OCI-LY7 (cell line): ENCODE results near the gene ABHD16B.
"Not testable (repeated sequence)": the region's sequence is repeated elsewhere in the genome, so short reads cannot be mapped to it uniquely, and the experiment has no call there.

Source experiments
- CTCF ChIP-seq: fragments of 200-600 bp; sonication (generic); conservative IDR thresholded peaks from 2 replicates; pipeline ENCODE4 v1.5.1; 2014; ENCODE audit warnings: mild to moderate bottlenecking, antibody characterized with exemption, low read length, moderate library complexity, mixed read lengths
- EZH2phosphoT487 ChIP-seq: fragments of 200-600 bp; sonication (generic); IDR thresholded peaks from 2 replicates; pipeline ENCODE4 v1.6.1; 2018; ENCODE audit warnings: low read depth, borderline replicate concordance, mild to moderate bottlenecking, mixed run types, antibody characterized with exemption, low read length, moderate library complexity, mixed read lengths

GRCh38 chr20:63851548-63851943 is 9.8 kb upstream of the ABHD16B start:
- TF ChIP-seq CTCF, EZH2phosphoT487: not testable (repeated sequence)
